HepG2 (cell line): Measurements from ENCODE around the gene DENND2D. TPM values are rescaled to one million over a fixed set of nuclear protein-coding genes. Genes with fewer than 3 reads are reported as not detected.

ENCODE experiments used
- DZIP1 ChIP-seq: sonication (generic); formaldehyde crosslinking; IDR thresholded peaks from 2 replicates; pipeline ENCODE4 v1.5.0; 2020; ENCODE audit warnings: mild to moderate bottlenecking, missing genetic modification reagents
- FOXA1 ChIP-seq, 2 experiments: fragments of 450-650 bp in 1 of 2; sonication (generic) in 1 of 2; formaldehyde crosslinking in 1 of 2; IDR thresholded peaks; 2 replicates each; pipeline versions ENCODE4 v1.4.0 to v1.6.1; 2016 to 2020; ENCODE audit warnings: missing genetic modification reagents in 1 of 2
- JUNB ChIP-seq: sonication (generic); formaldehyde crosslinking; IDR thresholded peaks from 2 replicates; pipeline ENCODE4 v1.8.0; 2022; ENCODE audit warnings: missing genetic modification reagents, mild to moderate bottlenecking, borderline replicate concordance
- PHF5A ChIP-seq: IDR thresholded peaks from one replicate; pipeline ENCODE4 v1.6.1; 2018; ENCODE audit warnings: low read depth, missing genetic modification reagents; ENCODE audit not compliant: unreplicated experiment
- RERE ChIP-seq: IDR thresholded peaks from 2 replicates; pipeline ENCODE4 v1.6.1; 2016; ENCODE audit warnings: low read depth, missing genetic modification reagents, missing compliant biosample characterization
- RFXANK ChIP-seq: IDR thresholded peaks from 2 replicates; pipeline ENCODE4 v1.6.1; 2016
- ZBTB37 ChIP-seq: sonication (generic); formaldehyde crosslinking; IDR thresholded peaks from 2 replicates; pipeline ENCODE4 v1.4.0; 2020; ENCODE audit warnings: mild to moderate bottlenecking, missing genetic modification reagents
- ZMYM4 ChIP-seq: sonication (generic); formaldehyde crosslinking; IDR thresholded peaks from 2 replicates; pipeline ENCODE4 v1.8.1; 2023; ENCODE audit warnings: mild to moderate bottlenecking, missing genetic modification reagents
- ZNF230 ChIP-seq: sonication (generic); formaldehyde crosslinking; IDR thresholded peaks from 2 replicates; pipeline ENCODE4 v1.4.0; 2020; ENCODE audit warnings: mild to moderate bottlenecking, missing genetic modification reagents
- ZSCAN25 ChIP-seq: sonication (generic); formaldehyde crosslinking; IDR thresholded peaks from 2 replicates; pipeline ENCODE4 v1.8.0; 2022; ENCODE audit warnings: mild to moderate bottlenecking, missing genetic modification reagents
- ZSCAN29 ChIP-seq: sonication (generic); formaldehyde crosslinking; conservative IDR thresholded peaks from 2 replicates; pipeline ENCODE4 v1.4.0; 2020; ENCODE audit warnings: mild to moderate bottlenecking, missing genetic modification reagents
- polyA plus RNA-seq, 8 experiments: library from polyadenylated mRNA; depleted of rRNA in 3 of 8; stranded (reverse) in 7 of 8; unstranded in 1 of 8; fragments of >200 nt; fragmentation: Illumina TruSeq in 4 of 8; extraction: Trizol in 4 of 8; gene quantifications; 2 replicates each; pipeline versions ENCODE4 v1.2.1 to v1.2.3, GENCODE V29; 2011 to 2016; ENCODE audit warnings: low read depth in 4 of 8, missing spikeins in 1 of 8, mixed read lengths in 1 of 8; ENCODE audit not compliant: insufficient read depth in 1 of 8
- total RNA-seq, 5 experiments: library from RNA; depleted of rRNA; stranded (reverse); fragments of >200 nt; fragmentation: Illumina TruSeq; extraction: Trizol; gene quantifications; 2 replicates each; pipeline ENCODE4 v1.2.3, GENCODE V29; 2016; ENCODE audit warnings: low read depth in 1 of 5
- TF ChIP-seq, protein P1 (sequence below): sonication (generic); formaldehyde crosslinking; IDR thresholded peaks from 2 replicates; pipeline ENCODE4 v1.4.0; 2020; ENCODE audit warnings: mild to moderate bottlenecking, missing genetic modification reagents, borderline replicate concordance

Gene DENND2D
- total and polyA plus RNA-seq, 2 of the 13 experiments (the other 11 are each of a cell fraction or from before 2014, with no cell fraction given) = 0.04 TPM; not detected in 1

DNA sequence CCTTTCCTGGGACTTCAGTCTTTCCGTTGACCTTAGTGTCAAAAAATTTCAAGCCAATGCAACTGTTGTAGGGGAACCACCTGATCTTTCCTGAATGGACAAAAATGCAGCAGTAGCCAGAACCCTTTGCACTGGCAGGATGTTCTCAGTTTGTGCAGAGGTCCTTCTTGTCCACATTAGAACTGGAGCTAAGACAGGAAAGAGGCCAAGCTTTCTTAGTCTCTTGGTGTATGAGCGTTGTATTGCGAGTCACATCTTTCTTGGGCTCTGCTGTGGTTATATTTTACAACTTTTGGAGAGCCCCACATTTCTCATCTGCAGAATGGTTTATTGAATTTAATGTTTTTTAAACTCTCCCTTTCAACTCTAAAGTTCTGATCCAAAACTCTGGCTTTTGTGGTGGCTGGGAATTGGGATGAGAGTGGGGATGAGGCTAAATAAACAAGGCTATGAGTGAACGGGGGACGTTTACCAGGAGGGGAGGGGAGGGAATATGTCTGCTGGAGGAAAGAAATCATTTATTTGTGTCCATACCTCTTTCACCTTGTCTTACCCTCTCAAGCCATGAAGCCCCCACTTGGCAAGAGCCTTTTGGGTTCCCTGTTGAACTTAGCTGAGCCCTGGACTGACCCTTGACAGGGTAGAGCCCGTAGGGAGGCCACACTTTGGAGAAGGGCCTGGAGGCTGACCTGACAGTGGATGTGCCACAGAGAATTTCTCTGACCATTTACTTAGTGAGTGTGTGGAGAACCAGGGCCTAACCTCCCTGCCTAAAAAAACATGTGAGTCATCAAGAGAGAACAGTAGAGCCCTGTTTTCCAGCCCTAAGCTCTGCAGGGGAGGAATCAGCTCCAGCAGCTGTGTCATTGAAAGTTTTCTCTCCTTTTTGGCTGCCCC, 27.7 kb upstream of the DENND2D start (continued):
- TF ChIP-seq RERE (CRISPR knock-in tag) (peak; percentile 34; the same call in 1 of the 2 replicates), FOXA1 (IDR thresholded peaks at IDR 0.05) (no peak), FOXA1 (CRISPR knock-in tag; IDR thresholded peaks at IDR 0.05) (peak; percentile 30), RFXANK (CRISPR knock-in tag) (no peak), JUNB (CRISPR knock-in tag) (peak; percentile 81; the same call in 1 of the 2 replicates), PHF5A (CRISPR knock-in tag) (no peak), ZSCAN25 (no peak), ZMYM4 (CRISPR knock-in tag) (peak; percentile 45; the same call in 1 of the 2 replicates), ZSCAN29 (CRISPR knock-in tag) (0 out of 2 replicates have a peak, but pooled peaks have one; percentile 42), ZNF230 (peak; percentile 55; the same call in 1 of the 2 replicates), DZIP1 (CRISPR knock-in tag) (no peak), ZBTB37 (CRISPR knock-in tag) (peak; percentile 90)
- TF ChIP-seq, protein P1, sequence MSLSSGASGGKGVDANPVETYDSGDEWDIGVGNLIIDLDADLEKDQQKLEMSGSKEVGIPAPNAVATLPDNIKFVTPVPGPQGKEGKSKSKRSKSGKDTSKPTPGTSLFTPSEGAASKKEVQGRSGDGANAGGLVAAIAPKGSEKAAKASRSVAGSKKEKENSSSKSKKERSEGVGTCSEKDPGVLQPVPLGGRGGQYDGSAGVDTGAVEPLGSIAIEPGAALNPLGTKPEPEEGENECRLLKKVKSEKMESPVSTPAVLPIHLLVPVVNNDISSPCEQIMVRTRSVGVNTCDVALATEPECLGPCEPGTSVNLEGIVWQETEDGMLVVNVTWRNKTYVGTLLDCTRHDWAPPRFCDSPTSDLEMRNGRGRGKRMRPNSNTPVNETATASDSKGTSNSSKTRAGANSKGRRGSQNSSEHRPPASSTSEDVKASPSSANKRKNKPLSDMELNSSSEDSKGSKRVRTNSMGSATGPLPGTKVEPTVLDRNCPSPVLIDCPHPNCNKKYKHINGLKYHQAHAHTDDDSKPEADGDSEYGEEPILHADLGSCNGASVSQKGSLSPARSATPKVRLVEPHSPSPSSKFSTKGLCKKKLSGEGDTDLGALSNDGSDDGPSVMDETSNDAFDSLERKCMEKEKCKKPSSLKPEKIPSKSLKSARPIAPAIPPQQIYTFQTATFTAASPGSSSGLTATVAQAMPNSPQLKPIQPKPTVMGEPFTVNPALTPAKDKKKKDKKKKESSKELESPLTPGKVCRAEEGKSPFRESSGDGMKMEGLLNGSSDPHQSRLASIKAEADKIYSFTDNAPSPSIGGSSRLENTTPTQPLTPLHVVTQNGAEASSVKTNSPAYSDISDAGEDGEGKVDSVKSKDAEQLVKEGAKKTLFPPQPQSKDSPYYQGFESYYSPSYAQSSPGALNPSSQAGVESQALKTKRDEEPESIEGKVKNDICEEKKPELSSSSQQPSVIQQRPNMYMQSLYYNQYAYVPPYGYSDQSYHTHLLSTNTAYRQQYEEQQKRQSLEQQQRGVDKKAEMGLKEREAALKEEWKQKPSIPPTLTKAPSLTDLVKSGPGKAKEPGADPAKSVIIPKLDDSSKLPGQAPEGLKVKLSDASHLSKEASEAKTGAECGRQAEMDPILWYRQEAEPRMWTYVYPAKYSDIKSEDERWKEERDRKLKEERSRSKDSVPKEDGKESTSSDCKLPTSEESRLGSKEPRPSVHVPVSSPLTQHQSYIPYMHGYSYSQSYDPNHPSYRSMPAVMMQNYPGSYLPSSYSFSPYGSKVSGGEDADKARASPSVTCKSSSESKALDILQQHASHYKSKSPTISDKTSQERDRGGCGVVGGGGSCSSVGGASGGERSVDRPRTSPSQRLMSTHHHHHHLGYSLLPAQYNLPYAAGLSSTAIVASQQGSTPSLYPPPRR (CRISPR knock-in tag) = peak; percentile 54; the same call in 1 of the 2 replicates
